Measurements from ENCODE around the gene ZNF594. TPM values are rescaled to one million over a fixed set of nuclear protein-coding genes. Genes with fewer than 3 reads are reported as not detected.
A peak's percentile ranks its signal among the peaks of the same experiment; 100 is the strongest.

The ZNF594 gene
- total and polyA plus RNA-seq, 2 of the 13 experiments (the other 11 are each of a cell fraction or from before 2014, with no cell fraction given), result 2.9 to 9.6 TPM

DNA sequence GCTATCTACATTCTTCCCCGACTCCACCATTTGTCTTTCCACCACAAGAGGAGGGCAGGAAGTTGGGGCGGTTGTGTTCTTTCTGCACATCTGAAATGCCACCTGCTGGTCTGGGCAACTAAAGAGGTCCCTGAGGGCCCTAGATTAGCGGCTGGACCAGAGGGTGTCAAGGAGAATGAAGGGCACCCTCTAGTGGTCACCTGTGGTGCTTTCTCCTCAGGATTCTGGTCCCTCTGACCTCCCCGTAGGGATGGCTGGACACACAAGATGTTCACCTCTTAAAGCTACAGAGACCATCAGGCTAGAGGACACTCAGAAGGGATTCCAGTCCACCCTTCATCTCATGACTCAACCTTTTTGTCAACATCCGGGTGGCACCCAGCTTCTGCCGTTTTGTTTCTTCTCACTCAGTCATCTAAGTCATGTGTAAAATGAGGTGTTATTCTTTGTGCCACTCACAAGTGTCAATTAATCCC is 45.9 kb upstream of the ZNF594 start (continued):
- TF ChIP-seq, protein P1, sequence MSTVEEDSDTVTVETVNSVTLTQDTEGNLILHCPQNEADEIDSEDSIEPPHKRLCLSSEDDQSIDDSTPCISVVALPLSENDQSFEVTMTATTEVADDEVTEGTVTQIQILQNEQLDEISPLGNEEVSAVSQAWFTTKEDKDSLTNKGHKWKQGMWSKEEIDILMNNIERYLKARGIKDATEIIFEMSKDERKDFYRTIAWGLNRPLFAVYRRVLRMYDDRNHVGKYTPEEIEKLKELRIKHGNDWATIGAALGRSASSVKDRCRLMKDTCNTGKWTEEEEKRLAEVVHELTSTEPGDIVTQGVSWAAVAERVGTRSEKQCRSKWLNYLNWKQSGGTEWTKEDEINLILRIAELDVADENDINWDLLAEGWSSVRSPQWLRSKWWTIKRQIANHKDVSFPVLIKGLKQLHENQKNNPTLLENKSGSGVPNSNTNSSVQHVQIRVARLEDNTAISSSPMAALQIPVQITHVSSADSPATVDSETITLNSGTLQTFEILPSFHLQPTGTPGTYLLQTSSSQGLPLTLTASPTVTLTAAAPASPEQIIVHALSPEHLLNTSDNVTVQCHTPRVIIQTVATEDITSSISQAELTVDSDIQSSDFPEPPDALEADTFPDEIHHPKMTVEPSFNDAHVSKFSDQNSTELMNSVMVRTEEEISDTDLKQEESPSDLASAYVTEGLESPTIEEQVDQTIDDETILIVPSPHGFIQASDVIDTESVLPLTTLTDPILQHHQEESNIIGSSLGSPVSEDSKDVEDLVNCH (CRISPR knock-in tag; IDR thresholded peaks at IDR 0.05), result 0 out of 2 replicates have a peak, but pooled peaks have one; percentile 12
- peak; percentile 56 for TF ChIP-seq PITX1 (CRISPR knock-in tag; IDR thresholded peaks at IDR 0.05)
- TF ChIP-seq FOXM1 (CRISPR knock-in tag; IDR thresholded peaks at IDR 0.05), result no peak
- TF ChIP-seq, protein P2, sequence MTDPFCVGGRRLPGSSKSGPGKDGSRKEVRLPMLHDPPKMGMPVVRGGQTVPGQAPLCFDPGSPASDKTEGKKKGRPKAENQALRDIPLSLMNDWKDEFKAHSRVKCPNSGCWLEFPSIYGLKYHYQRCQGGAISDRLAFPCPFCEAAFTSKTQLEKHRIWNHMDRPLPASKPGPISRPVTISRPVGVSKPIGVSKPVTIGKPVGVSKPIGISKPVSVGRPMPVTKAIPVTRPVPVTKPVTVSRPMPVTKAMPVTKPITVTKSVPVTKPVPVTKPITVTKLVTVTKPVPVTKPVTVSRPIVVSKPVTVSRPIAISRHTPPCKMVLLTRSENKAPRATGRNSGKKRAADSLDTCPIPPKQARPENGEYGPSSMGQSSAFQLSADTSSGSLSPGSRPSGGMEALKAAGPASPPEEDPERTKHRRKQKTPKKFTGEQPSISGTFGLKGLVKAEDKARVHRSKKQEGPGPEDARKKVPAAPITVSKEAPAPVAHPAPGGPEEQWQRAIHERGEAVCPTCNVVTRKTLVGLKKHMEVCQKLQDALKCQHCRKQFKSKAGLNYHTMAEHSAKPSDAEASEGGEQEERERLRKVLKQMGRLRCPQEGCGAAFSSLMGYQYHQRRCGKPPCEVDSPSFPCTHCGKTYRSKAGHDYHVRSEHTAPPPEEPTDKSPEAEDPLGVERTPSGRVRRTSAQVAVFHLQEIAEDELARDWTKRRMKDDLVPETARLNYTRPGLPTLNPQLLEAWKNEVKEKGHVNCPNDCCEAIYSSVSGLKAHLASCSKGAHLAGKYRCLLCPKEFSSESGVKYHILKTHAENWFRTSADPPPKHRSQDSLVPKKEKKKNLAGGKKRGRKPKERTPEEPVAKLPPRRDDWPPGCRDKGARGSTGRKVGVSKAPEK (CRISPR knock-in tag; IDR thresholded peaks at IDR 0.05; ENCODE audit: borderline replicate concordance), result no peak
- TF ChIP-seq TBX3 (IDR thresholded peaks at IDR 0.05; ENCODE audit: borderline replicate concordance), result 0 out of 2 replicates have a peak, but pooled peaks have one; percentile 9
- TF ChIP-seq ZFP82 (CRISPR knock-in tag; IDR thresholded peaks at IDR 0.05; ENCODE audit: borderline replicate concordance), result no peak
- TF ChIP-seq ZNF839 (CRISPR knock-in tag; IDR thresholded peaks at IDR 0.05; ENCODE audit: borderline replicate concordance), result no peak
- TF ChIP-seq ZNF260 (CRISPR knock-in tag; IDR thresholded peaks at IDR 0.05; ENCODE audit: borderline replicate concordance, low read depth), result no peak
- TF ChIP-seq, protein P3, sequence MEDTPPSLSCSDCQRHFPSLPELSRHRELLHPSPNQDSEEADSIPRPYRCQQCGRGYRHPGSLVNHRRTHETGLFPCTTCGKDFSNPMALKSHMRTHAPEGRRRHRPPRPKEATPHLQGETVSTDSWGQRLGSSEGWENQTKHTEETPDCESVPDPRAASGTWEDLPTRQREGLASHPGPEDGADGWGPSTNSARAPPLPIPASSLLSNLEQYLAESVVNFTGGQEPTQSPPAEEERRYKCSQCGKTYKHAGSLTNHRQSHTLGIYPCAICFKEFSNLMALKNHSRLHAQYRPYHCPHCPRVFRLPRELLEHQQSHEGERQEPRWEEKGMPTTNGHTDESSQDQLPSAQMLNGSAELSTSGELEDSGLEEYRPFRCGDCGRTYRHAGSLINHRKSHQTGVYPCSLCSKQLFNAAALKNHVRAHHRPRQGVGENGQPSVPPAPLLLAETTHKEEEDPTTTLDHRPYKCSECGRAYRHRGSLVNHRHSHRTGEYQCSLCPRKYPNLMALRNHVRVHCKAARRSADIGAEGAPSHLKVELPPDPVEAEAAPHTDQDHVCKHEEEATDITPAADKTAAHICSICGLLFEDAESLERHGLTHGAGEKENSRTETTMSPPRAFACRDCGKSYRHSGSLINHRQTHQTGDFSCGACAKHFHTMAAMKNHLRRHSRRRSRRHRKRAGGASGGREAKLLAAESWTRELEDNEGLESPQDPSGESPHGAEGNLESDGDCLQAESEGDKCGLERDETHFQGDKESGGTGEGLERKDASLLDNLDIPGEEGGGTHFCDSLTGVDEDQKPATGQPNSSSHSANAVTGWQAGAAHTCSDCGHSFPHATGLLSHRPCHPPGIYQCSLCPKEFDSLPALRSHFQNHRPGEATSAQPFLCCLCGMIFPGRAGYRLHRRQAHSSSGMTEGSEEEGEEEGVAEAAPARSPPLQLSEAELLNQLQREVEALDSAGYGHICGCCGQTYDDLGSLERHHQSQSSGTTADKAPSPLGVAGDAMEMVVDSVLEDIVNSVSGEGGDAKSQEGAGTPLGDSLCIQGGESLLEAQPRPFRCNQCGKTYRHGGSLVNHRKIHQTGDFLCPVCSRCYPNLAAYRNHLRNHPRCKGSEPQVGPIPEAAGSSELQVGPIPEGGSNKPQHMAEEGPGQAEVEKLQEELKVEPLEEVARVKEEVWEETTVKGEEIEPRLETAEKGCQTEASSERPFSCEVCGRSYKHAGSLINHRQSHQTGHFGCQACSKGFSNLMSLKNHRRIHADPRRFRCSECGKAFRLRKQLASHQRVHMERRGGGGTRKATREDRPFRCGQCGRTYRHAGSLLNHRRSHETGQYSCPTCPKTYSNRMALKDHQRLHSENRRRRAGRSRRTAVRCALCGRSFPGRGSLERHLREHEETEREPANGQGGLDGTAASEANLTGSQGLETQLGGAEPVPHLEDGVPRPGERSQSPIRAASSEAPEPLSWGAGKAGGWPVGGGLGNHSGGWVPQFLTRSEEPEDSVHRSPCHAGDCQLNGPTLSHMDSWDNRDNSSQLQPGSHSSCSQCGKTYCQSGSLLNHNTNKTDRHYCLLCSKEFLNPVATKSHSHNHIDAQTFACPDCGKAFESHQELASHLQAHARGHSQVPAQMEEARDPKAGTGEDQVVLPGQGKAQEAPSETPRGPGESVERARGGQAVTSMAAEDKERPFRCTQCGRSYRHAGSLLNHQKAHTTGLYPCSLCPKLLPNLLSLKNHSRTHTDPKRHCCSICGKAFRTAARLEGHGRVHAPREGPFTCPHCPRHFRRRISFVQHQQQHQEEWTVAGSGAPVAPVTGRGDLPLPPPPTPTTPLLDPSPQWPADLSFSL (CRISPR knock-in tag; IDR thresholded peaks at IDR 0.05), result 0 out of 2 replicates have a peak, but pooled peaks have one; percentile 21
- no peak for TF ChIP-seq FOXK1 (CRISPR knock-in tag; IDR thresholded peaks at IDR 0.05; ENCODE audit: borderline replicate concordance, low read depth)
- TF ChIP-seq ZFX (CRISPR knock-in tag; IDR thresholded peaks at IDR 0.05; ENCODE audit: low read depth), result peak; percentile 51; the same call in 1 of the 2 replicates
- TF ChIP-seq ISL2 (CRISPR knock-in tag; IDR thresholded peaks at IDR 0.05), result peak; percentile 35; the same call in 1 of the 2 replicates
- TF ChIP-seq ZNF282 (IDR thresholded peaks at IDR 0.05; ENCODE audit: partially characterized antibody), result no peak
- no peak for TF ChIP-seq ZNF44 (CRISPR knock-in tag; IDR thresholded peaks at IDR 0.05)
- TF ChIP-seq, protein P4, sequence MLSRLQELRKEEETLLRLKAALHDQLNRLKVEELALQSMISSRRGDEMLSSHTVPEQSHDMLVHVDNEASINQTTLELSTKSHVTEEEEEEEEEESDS (CRISPR knock-in tag; IDR thresholded peaks at IDR 0.05; ENCODE audit: borderline replicate concordance), result no peak
- TF ChIP-seq SP5 (CRISPR knock-in tag; IDR thresholded peaks at IDR 0.05; ENCODE audit: borderline replicate concordance, low read depth), result no peak
- TF ChIP-seq, protein P5, sequence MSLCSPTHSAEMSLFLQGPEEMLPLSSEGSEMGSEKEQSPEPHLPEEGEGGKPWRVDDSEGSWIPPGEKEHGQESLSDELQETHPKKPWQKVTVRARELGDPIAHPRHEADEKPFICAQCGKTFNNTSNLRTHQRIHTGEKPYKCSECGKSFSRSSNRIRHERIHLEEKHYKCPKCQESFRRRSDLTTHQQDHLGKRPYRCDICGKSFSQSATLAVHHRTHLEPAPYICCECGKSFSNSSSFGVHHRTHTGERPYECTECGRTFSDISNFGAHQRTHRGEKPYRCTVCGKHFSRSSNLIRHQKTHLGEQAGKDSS (CRISPR knock-in tag; IDR thresholded peaks at IDR 0.05; ENCODE audit: borderline replicate concordance, low read depth), result no peak
